HG03139 (cell line): ENCODE data around the gene FAM13B.
"Not testable (repeated sequence)": the region's sequence is repeated elsewhere in the genome, so short reads cannot be mapped to it uniquely, and the experiment has no call there.

Source experiments
- ATAC-seq: cut with Tn5 transposase; IDR thresholded peaks from one replicate; pipeline ENCODE4 v1.9.1; 2021; ENCODE audit not compliant: unreplicated experiment

FAM13B gene

GRCh38 chr5:137989419-137989818 is 43.5 kb downstream of the FAM13B start:
- ATAC-seq = no peak

- no peak for ATAC-seq
Observed at GRCh38 chr5:137975208-137975607, 57.7 kb downstream of the FAM13B start.

GRCh38 chr5:137970384-137970783 is 62.5 kb downstream of the FAM13B start:
- not testable (repeated sequence) for ATAC-seq

- no peak for ATAC-seq
Observed at GRCh38 chr5:137960819-137961218, 72.1 kb downstream of the FAM13B start.

- no peak for ATAC-seq
Observed at GRCh38 chr5:137960141-137960540, 72.7 kb downstream of the FAM13B start.

- no peak for ATAC-seq
Observed at GRCh38 chr5:137959488-137959887, 73.4 kb downstream of the FAM13B start.

- ATAC-seq = no peak
Observed at GRCh38 chr5:137957948-137958347, 74.9 kb downstream of the FAM13B start.

GRCh38 chr5:137954131-137954879 is 78.6 kb downstream of the FAM13B start:
- no peak for ATAC-seq

- no peak for ATAC-seq
Observed at GRCh38 chr5:137945825-137946224, 87.1 kb downstream of the FAM13B start.

GRCh38 chr5:137944280-137944679 is 88.6 kb downstream of the FAM13B start:
- ATAC-seq = not testable (repeated sequence)

GRCh38 chr5:137939331-137939730 is 93.5 kb downstream of the FAM13B start:
- ATAC-seq = no peak

- ATAC-seq = no peak
Observed at GRCh38 chr5:137938751-137939143, 94.1 kb downstream of the FAM13B start.

- ATAC-seq = no peak
Observed at GRCh38 chr5:137937994-137938750, 94.7 kb downstream of the FAM13B start.

- no peak for ATAC-seq
Observed at GRCh38 chr5:137935694-137936093, 97.2 kb downstream of the FAM13B start.

GRCh38 chr5:137935190-137935589 is 97.7 kb downstream of the FAM13B start:
- no peak for ATAC-seq

- ATAC-seq = no peak
Observed at GRCh38 chr5:137933491-137933911, 99.4 kb downstream of the FAM13B start.

- ATAC-seq = no peak
Observed at GRCh38 chr5:137932800-137933199, 100.1 kb downstream of the FAM13B start.

GRCh38 chr5:137923856-137924255 is 109.0 kb downstream of the FAM13B start:
- no peak for ATAC-seq

GRCh38 chr5:137921931-137922330 is 110.9 kb downstream of the FAM13B start:
- no peak for ATAC-seq

GRCh38 chr5:137916923-137917322 is 116.0 kb downstream of the FAM13B start:
- ATAC-seq = no peak

- ATAC-seq = no peak
Observed at GRCh38 chr5:137914758-137915157, 118.1 kb downstream of the FAM13B start.

- ATAC-seq = no peak
Observed at GRCh38 chr5:137902408-137903133, 130.3 kb downstream of the FAM13B start.
